ENCODE measurements around the gene HIGD1A. TPM values are rescaled to one million over a fixed set of nuclear protein-coding genes. Genes with fewer than 3 reads are reported as not detected.

HIGD1A gene
- total and polyA plus RNA-seq, 12 donors = 179 to 399 (median 331) TPM

DNA sequence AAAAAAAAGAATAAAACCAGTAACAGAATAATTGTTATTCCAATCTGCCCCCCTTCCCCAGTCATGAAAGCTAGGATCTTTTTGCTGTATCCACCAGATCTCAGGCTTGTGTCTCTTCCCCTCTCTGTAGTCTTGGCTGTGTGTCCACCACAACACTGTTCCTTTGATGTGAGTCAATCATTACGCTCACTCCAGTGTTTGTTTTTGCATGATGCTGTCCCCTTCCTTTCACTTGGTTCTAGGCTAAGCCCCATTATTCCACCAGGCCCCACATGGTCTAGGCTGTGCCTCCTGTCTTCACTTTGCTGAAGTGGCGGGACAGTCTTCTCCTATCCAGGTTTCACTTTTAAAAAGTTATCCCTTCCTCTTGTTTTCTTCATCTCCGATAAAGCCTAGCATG, 18.5 kb upstream of the HIGD1A start:
- 89 to 95% methylated on average over 3 of the region's 3 CpGs for WGBS, 2 donors
- intact Hi-C loops (cut with DNase I) = no loop called here
- TF ChIP-seq, protein P1, sequence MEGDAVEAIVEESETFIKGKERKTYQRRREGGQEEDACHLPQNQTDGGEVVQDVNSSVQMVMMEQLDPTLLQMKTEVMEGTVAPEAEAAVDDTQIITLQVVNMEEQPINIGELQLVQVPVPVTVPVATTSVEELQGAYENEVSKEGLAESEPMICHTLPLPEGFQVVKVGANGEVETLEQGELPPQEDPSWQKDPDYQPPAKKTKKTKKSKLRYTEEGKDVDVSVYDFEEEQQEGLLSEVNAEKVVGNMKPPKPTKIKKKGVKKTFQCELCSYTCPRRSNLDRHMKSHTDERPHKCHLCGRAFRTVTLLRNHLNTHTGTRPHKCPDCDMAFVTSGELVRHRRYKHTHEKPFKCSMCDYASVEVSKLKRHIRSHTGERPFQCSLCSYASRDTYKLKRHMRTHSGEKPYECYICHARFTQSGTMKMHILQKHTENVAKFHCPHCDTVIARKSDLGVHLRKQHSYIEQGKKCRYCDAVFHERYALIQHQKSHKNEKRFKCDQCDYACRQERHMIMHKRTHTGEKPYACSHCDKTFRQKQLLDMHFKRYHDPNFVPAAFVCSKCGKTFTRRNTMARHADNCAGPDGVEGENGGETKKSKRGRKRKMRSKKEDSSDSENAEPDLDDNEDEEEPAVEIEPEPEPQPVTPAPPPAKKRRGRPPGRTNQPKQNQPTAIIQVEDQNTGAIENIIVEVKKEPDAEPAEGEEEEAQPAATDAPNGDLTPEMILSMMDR (IDR thresholded peaks at IDR 0.05) = no peak
- H3K4me3 ChIP-seq = no peak overlapping the region
- peaks cover 0 to 4% (median 0%) of the 10 kb centered on the region in 11 donors for H3K9me3 ChIP-seq
- no peaks in the 10 kb centered on the region for H3K27me3 ChIP-seq
- no peak for ATAC-seq
- no peaks in the 10 kb centered on the region for H3K4me1 ChIP-seq
- no peaks in the 10 kb centered on the region for H3K36me3 ChIP-seq
- no peak overlapping the region for H3K27ac ChIP-seq
- DNase-seq = no peak

DNA sequence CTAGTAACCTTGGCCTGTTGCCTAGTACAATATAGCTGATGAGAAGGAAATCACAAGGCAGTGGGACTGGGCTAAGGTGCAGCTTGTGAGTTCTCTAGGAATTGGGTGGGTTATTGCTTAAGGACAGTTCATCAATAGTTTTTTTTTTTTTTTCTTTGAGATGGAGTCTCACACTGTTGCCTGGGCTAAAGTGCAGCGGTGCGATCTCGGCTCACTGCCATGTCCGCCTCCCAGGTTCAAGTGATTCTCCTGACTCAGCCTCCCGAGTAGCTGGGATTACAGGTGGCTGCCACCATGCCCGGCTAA, 16.4 kb upstream of the HIGD1A start:
- H3K27ac ChIP-seq = no peak overlapping the region
- ATAC-seq = no peak
- H3K4me1 ChIP-seq = peaks cover 0 to 2% (median 0%) of the 10 kb centered on the region in 9 donors
- peaks cover 0 to 4% (median 0%) of the 10 kb centered on the region in 11 donors for H3K9me3 ChIP-seq
- WGBS, 2 donors = 87 to 98% methylated on average over 6 of the region's 6 CpGs
- no peaks in the 10 kb centered on the region for H3K36me3 ChIP-seq
- H3K4me3 ChIP-seq = no peak overlapping the region
- no peaks in the 10 kb centered on the region for H3K27me3 ChIP-seq
- TF ChIP-seq, protein P1 (IDR thresholded peaks at IDR 0.05) = no peak
- no peak for DNase-seq
- intact Hi-C loops (cut with DNase I) = no loop called here

DNA sequence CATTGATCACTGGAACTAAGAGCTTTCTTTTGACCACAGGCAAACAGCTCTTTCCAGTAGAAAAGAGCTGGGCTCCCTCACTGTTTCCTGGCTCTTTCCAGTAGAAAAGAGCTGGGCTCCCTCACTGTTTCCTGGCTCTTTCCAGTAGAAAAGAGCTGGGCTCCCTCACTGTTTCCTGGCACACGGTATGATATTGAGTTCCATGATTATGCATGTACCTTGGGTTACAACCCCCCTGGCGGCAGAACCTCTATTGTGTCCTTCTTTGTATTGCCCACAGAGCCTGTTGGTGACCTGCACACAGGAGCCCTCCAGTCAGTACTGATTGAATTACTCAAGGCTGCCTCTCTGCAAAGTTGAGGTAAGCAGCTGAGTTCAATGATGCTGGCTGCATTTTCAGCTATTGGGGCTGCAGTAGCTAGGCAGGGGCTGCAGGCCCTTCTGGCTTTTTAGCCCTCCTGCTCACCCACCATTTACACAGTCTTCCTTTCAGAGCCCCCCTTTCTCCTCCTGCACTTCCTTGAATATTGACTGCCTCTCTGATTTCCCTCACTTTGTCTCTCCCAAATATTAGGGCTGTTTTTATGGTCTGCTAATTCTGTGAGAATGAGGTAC, 15.2 kb upstream of the HIGD1A start:
- no peaks in the 10 kb centered on the region for H3K27me3 ChIP-seq
- TF ChIP-seq, protein P1 (IDR thresholded peaks at IDR 0.05) = no peak
- peaks cover 0 to 15% (median 10%) of the 10 kb centered on the region in 9 donors for H3K4me1 ChIP-seq
- 54 to 57% methylated on average over 2 of the region's 2 CpGs for WGBS, 2 donors
- no peak overlapping the region for H3K27ac ChIP-seq
- H3K36me3 ChIP-seq = no peaks in the 10 kb centered on the region
- intact Hi-C loops (cut with DNase I) = no loop called here
- H3K4me3 ChIP-seq = no peak overlapping the region
- DNase-seq = no peak
- H3K9me3 ChIP-seq = peaks cover 0 to 1% (median 0%) of the 10 kb centered on the region in 11 donors
- no peak for ATAC-seq

DNA sequence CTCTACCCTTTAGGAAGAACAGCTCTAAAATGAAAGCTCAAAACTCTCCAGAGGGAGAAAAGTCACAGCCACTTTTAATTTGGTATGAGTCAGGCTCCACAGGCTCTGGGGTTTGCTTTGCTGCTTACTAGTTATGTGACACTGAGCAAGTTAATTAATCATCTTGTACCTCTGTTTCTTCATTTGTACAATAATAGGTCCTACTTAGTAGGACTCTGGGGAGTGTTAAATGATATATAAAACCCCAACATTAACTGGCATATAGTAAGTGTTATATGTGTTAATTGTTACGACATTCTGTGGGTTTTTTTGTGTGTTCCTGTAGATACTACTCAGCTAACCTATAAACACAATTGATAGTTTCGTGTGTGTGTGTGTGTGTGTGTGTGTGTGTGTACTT, 11.5 kb upstream of the HIGD1A start:
- ATAC-seq = peak in 1 of 8 donors; percentile 32
- H3K27ac ChIP-seq = no peak overlapping the region
- no peaks in the 10 kb centered on the region for H3K9me3 ChIP-seq
- TF ChIP-seq, protein P1 (IDR thresholded peaks at IDR 0.05) = no peak
- H3K4me3 ChIP-seq = no peak overlapping the region
- WGBS, 2 donors = 79 to 84% methylated on average over 2 of the region's 2 CpGs
- intact Hi-C loops (cut with DNase I) = no loop called here
- no peaks in the 10 kb centered on the region for H3K36me3 ChIP-seq
- no peak for DNase-seq
- no peaks in the 10 kb centered on the region for H3K27me3 ChIP-seq
- peaks cover 0 to 30% (median 11%) of the 10 kb centered on the region in 9 donors for H3K4me1 ChIP-seq
